ENCODE results near the gene COL5A1. TPM values are rescaled to one million over a fixed set of nuclear protein-coding genes. Genes with fewer than 3 reads are reported as not detected.
A peak's percentile ranks its signal among the peaks of the same experiment; 100 is the strongest.

Gene COL5A1
- total and polyA plus RNA-seq, 11 donors, result 7.6 to 91.3 (median 13.4) TPM

- intact Hi-C loops (cut with DNase I), result no loop called here
- H3K4me3 ChIP-seq, result no peak overlapping the region
- no peaks in the 10 kb centered on the region for H3K27me3 ChIP-seq
- 80 to 87% (median 85%) methylated on average over 10 to 12 of the region's 12 CpGs for WGBS, 4 donors
- DNase-seq (no peak), ATAC-seq (no peak)
- no peak for TF ChIP-seq CTCF (IDR thresholded peaks at IDR 0.05)
- no peak for TF ChIP-seq POLR2A (IDR thresholded peaks at IDR 0.05)
- no peaks in the 10 kb centered on the region for H3K36me3 ChIP-seq
- no peak overlapping the region for H3K27ac ChIP-seq
- H3K9me3 ChIP-seq, result no peaks in the 10 kb centered on the region
- H3K4me1 ChIP-seq, result no peaks in the 10 kb centered on the region
Measured at GRCh38 chr9:134851020-134851419, 209.4 kb downstream of the COL5A1 start.

- H3K27me3 ChIP-seq, result no peaks in the 10 kb centered on the region
- intact Hi-C loops (cut with DNase I), result no loop called here
- peak in 1 of 4 donors; percentile 18 for ATAC-seq
Measured at GRCh38 chr9:134852906-134853654, 211.5 kb downstream of the COL5A1 start.

GRCh38 chr9:134853893-134854292 is 212.3 kb downstream of the COL5A1 start:
- ATAC-seq (no peak), DNase-seq (no peak)
- intact Hi-C loops (cut with DNase I), result no loop called here
- no peaks in the 10 kb centered on the region for H3K36me3 ChIP-seq
- H3K4me1 ChIP-seq, result no peaks in the 10 kb centered on the region
- H3K9me3 ChIP-seq, result peaks cover 0 to 1% (median 0%) of the 10 kb centered on the region in 12 donors
- H3K4me3 ChIP-seq, result no peak overlapping the region
- H3K27ac ChIP-seq, result no peak overlapping the region
- WGBS, 4 donors, result 77 to 98% (median 85%) methylated on average over 4 to 6 of the region's 6 CpGs
- no peak for TF ChIP-seq CTCF (IDR thresholded peaks at IDR 0.05)
- TF ChIP-seq POLR2A (IDR thresholded peaks at IDR 0.05), result no peak
- no peaks in the 10 kb centered on the region for H3K27me3 ChIP-seq

More at GRCh38 chr9:134852906-134853654, 211.5 kb downstream of the COL5A1 start:
- WGBS, 4 donors, result 58 to 72% (median 65%) methylated on average over 6 of the region's 6 CpGs
- H3K9me3 ChIP-seq, result no peaks in the 10 kb centered on the region
- TF ChIP-seq POLR2A (IDR thresholded peaks at IDR 0.05) (no peak), CTCF (IDR thresholded peaks at IDR 0.05) (no peak)
- no peaks in the 10 kb centered on the region for H3K4me1 ChIP-seq
- DNase-seq, result peak in 1 of 5 donors; percentile 10
- H3K27ac ChIP-seq, result no peak overlapping the region
- H3K36me3 ChIP-seq, result no peaks in the 10 kb centered on the region
- H3K4me3 ChIP-seq, result no peak overlapping the region

GRCh38 chr9:134854541-134854981 is 213.0 kb downstream of the COL5A1 start:
- DNase-seq (no peak), ATAC-seq (peak in 1 of 4 donors; percentile 20)

More at GRCh38 chr9:134854541-134854981, 213.0 kb downstream of the COL5A1 start:
- no peaks in the 10 kb centered on the region for H3K27me3 ChIP-seq
- H3K4me3 ChIP-seq, result no peak overlapping the region
- no peak overlapping the region for H3K27ac ChIP-seq
- H3K4me1 ChIP-seq, result no peaks in the 10 kb centered on the region
- intact Hi-C loops (cut with DNase I), result no loop called here
- H3K9me3 ChIP-seq, result peaks cover 0 to 4% (median 0%) of the 10 kb centered on the region in 12 donors
- TF ChIP-seq CTCF (IDR thresholded peaks at IDR 0.05) (no peak), POLR2A (IDR thresholded peaks at IDR 0.05) (no peak)
- no peaks in the 10 kb centered on the region for H3K36me3 ChIP-seq
- 91 to 93% (median 92%) methylated on average over 7 to 11 of the region's 11 CpGs for WGBS, 4 donors

Data from heart left ventricle (tissue), 16 donors.